ENCODE results near the gene CES4A.
A peak's percentile ranks its signal among the peaks of the same experiment; 100 is the strongest.
"Not testable (repeated sequence)": the region's sequence is repeated elsewhere in the genome, so short reads cannot be mapped to it uniquely, and the experiment has no call there.

CES4A gene

GRCh38 chr16:66988197-66988788, at the start of gene CES4A:
TSS of gene CES4A (plus strand) at chr16:66988589. CDS start at chr16:66988773, 184 bp downstream.
- DNase-seq, result no peak
- no peak for TF ChIP-seq POLR2A (IDR thresholded peaks at IDR 0.05; ENCODE audit: low read length)
- TF ChIP-seq GATA1 (IDR thresholded peaks at IDR 0.05; ENCODE audit: low read depth, low read length), result no peak

DNA sequence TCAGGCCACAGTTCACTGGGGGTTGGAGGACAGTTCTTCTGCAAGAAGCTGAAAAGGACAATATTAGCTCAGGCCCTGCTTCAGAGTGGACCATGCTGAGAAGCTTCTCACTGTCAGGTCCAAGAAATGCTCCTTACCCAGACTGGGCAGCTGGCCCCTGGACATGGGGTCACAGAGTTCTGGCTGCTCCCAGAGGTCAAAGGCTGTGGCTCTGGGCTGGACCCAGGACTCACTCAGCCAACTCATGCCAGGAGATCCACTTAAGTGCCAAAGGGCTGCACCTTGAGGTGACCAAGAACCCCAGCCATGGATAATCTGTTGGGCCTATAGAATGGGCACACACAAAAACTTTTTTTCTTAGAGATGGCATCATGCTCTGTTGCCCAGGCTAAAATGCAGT, 49.0 kb upstream of the CES4A start:
- DNase-seq, result no peak
- no peak for TF ChIP-seq GATA1 (IDR thresholded peaks at IDR 0.05; ENCODE audit: low read depth, low read length)
- no peak for TF ChIP-seq POLR2A (IDR thresholded peaks at IDR 0.05; ENCODE audit: low read length)

- no peak for DNase-seq
- TF ChIP-seq POLR2A (IDR thresholded peaks at IDR 0.05; ENCODE audit: low read length), result no peak
- no peak for TF ChIP-seq GATA1 (IDR thresholded peaks at IDR 0.05; ENCODE audit: low read depth, low read length)
Measured at GRCh38 chr16:66940236-66940635, 48.2 kb upstream of the CES4A start.

- TF ChIP-seq GATA1 (IDR thresholded peaks at IDR 0.05; ENCODE audit: low read depth, low read length), result no peak
- no peak for DNase-seq
Measured at GRCh38 chr16:66942981-66943380, 45.4 kb upstream of the CES4A start.

DNA sequence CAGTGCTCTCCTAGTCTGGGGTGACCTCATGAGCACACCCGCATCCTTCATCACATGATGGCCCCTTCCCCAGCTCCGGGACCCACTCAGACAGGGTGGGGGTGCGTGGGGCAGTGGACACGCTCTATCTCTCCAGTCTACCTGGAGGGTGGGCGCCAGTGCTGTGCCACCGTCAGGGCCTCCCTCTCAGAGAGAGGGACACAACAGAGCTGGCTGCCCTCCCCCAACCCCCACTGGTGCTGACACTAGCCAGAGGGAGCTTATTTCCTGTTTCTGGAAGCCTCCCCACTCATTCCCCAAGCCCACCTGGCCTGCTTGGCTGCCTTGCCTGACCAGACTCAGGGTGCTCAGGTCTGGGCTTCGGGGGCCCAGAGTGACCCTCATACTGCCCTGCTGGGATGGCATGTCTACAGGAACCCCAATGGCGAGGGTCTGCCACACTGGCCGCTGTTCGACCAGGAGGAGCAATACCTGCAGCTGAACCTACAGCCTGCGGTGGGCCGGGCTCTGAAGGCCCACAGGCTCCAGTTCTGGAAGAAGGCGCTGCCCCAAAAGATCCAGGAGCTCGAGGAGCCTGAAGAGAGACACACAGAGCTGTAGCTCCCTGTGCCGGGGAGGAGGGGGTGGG, 44.8 kb upstream of the CES4A start:
- TF ChIP-seq GATA1 (IDR thresholded peaks at IDR 0.05; ENCODE audit: low read depth, low read length), result no peak
- TF ChIP-seq POLR2A (IDR thresholded peaks at IDR 0.05; ENCODE audit: low read length), result no peak

DNA sequence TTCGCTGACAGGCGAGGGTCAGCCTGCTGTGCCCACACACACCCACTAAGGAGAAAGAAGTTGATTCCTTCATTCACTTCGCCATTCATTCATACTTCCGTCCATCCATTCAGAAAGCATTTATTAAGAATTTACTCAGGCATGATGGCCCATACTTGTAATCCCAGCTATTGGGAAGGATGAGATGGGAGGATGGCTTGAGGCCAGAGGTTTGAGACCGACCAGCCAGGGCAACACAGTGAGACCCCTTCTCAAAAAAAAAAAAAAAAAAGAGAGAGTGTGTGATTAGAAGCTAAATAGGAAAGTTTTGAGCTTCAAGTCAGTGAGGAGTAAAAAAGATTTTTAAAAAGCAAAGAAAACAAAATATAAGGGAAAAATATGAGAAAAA, 44.3 kb upstream of the CES4A start:
- TF ChIP-seq POLR2A (IDR thresholded peaks at IDR 0.05; ENCODE audit: low read length) (no peak), GATA1 (IDR thresholded peaks at IDR 0.05; ENCODE audit: low read depth, low read length) (no peak)

More for the DNA sequence above, 44.8 kb upstream of the CES4A start:
- no peak for DNase-seq

GRCh38 chr16:66944971-66945370, 43.4 kb upstream of the CES4A start:
- DNase-seq, result not testable (repeated sequence)

More for the DNA sequence above, 44.3 kb upstream of the CES4A start:
- DNase-seq, result no peak

- no peak for DNase-seq
- no peak for TF ChIP-seq GATA1 (IDR thresholded peaks at IDR 0.05; ENCODE audit: low read depth, low read length)
- TF ChIP-seq POLR2A (IDR thresholded peaks at IDR 0.05; ENCODE audit: low read length), result no peak
Measured at GRCh38 chr16:66945939-66946338, 42.5 kb upstream of the CES4A start.

DNA sequence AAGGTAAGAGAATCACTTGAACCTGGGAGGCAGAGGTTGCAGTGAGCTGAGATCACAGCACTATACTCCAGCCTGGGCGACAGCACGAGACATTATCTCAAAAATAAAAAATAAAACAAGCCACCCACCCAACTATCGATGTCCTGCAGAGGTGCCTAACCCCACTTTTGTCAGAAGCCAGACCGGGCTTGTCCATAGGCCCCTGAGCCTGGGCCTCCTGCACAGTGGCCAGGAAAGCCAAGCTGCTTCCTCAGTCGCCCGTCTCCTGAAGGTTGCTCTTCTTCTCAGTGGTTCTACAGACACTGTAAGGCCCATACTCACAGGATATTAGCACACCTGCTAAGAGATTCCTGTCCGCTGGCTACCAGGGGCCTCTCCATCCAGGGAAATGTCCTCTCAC, 41.8 kb upstream of the CES4A start:
- TF ChIP-seq POLR2A (IDR thresholded peaks at IDR 0.05; ENCODE audit: low read length), result no peak
- no peak for TF ChIP-seq GATA1 (IDR thresholded peaks at IDR 0.05; ENCODE audit: low read depth, low read length)
- no peak for DNase-seq

DNA sequence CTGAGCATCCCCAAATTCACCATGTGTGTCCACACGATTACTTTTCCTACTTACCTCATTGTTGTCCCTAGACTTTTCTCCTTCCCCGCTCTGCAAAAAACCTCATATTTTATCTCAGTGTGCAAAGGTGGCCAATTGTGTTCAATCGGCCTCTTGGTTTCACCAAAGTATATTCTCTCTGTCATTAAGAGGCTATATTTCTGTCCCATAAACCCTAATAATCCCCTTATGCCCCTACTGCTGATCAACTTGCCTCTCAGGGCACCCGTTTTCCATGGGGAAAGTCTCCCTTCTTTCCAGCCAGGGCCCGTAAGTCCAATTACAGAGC, 41.5 kb upstream of the CES4A start:
- TF ChIP-seq POLR2A (IDR thresholded peaks at IDR 0.05; ENCODE audit: low read length) (no peak), GATA1 (IDR thresholded peaks at IDR 0.05; ENCODE audit: low read depth, low read length) (no peak)
- DNase-seq, result no peak

- peak; percentile 81 to 90 for DNase-seq
- TF ChIP-seq POLR2A (IDR thresholded peaks at IDR 0.05; ENCODE audit: low read length) (no peak), GATA1 (IDR thresholded peaks at IDR 0.05; ENCODE audit: low read depth, low read length) (no peak)
Measured at GRCh38 chr16:66947302-66948065, 40.9 kb upstream of the CES4A start.

DNA sequence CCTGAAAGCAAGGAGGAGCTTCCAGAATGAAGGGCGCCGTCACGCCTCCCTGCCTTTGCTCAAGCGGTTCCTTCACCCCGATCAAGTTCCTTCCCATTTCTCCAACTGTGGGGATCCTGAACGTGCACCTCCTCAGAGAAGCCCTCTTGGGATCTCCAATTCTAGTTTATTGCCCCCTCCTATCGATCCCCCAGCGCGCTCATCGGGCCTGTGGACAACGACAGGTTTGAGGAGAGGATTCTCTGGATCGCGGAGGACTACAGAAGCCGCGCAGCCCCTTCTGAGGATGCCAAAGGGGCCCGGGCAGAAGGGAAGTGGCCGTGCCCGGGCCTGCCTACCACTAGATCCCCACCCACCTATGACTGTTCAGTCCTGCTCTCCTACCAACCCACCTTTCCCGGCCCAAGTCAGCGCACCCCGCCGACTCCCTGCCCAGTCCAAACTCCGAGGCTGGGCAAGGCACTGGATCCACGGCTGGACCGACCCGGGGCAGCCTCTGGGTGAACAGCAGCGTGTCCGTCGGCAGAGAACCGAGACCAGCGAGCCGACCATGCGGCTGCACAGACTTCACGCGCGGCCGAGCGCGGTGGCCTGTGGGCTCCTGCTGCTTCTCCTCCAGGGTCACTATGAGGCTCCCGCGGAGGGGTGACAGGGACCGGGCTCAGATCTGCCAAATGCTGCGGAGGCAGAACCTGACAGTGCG, 40.1 kb upstream of the CES4A start:
- no peak for DNase-seq
- TF ChIP-seq POLR2A (IDR thresholded peaks at IDR 0.05; ENCODE audit: low read length) (no peak), GATA1 (IDR thresholded peaks at IDR 0.05; ENCODE audit: low read depth, low read length) (no peak)

DNA sequence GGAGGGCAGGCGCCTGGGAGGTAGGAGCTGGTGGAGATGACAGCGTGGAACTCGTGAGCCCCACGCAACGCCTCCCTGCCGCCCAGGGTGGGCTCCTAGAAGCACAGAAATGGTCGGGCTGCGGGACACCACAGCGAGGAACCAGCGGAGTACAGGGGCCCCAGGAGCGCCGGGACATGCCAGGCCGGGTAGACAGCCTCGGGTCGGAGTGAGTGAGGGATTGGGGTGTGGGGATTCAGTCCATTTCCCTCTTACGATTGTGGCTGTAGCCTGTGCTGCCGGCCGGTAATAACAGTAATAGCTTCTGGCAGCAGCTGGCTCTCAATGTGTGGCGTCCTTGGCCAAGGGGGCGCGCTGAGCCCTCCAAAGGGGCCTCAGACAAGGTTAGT, 39.6 kb upstream of the CES4A start:
- DNase-seq, result no peak
- no peak for TF ChIP-seq GATA1 (IDR thresholded peaks at IDR 0.05; ENCODE audit: low read depth, low read length)

DNA sequence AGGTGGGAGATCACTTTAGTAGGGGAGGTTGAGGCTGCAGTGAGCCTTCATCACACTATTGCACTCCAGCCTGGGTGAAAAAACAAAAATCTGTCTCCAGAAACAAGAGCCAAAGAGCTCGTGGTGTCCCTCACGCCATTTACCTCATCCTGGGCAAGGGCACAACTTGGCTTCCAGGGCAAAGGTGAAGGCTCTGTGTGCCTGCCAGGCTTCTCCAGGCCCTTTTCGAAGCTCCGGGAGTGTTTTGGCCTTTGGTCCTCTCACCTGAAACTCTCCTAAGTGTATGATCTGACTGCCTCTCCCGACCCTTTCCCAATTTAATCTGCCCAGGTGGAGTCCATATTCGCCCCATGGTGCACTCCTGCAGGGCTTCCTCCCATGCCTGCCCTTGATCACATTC, 38.9 kb upstream of the CES4A start:
- TF ChIP-seq GATA1 (IDR thresholded peaks at IDR 0.05; ENCODE audit: low read depth, low read length), result no peak
- no peak for TF ChIP-seq POLR2A (IDR thresholded peaks at IDR 0.05; ENCODE audit: low read length)
- no peak for DNase-seq

Data from erythroblast (primary cell).